Fibroblast of the aortic adventitia (primary cell): ENCODE measurements around the gene CHIC2. TPM values are rescaled to one million over a fixed set of nuclear protein-coding genes. Genes with fewer than 3 reads are reported as not detected.
"Not testable (repeated sequence)": the region's sequence is repeated elsewhere in the genome, so short reads cannot be mapped to it uniquely, and the experiment has no call there.

ENCODE experiments used
- DNase-seq: peaks from one replicate; pipeline ENCODE4 v3.0.0-alpha.2; 2010; ENCODE audit warnings: low read depth
- H3K4me3 ChIP-seq: 2 replicates; pipeline ENCODE4 v1.5.1; 2011; ENCODE audit warnings: low read depth, mild to moderate bottlenecking, control low read depth, low read length, moderate library complexity
- total RNA-seq: library from RNA; depleted of rRNA; stranded (reverse); fragments of >200 nt; gene quantifications from 2 replicates; pipeline ENCODE4 v1.2.3, GENCODE V29; 2012; ENCODE audit warnings: low replicate concordance
- TF ChIP-seq, protein P1 (sequence below): IDR thresholded peaks from 2 replicates; pipeline ENCODE4 v1.5.1; 2011; ENCODE audit warnings: mild to moderate bottlenecking, low read length, control low read depth, inconsistent platforms; ENCODE audit not compliant: insufficient read depth

Gene CHIC2
- total RNA-seq, 1 donor: 88.4 TPM

DNA sequence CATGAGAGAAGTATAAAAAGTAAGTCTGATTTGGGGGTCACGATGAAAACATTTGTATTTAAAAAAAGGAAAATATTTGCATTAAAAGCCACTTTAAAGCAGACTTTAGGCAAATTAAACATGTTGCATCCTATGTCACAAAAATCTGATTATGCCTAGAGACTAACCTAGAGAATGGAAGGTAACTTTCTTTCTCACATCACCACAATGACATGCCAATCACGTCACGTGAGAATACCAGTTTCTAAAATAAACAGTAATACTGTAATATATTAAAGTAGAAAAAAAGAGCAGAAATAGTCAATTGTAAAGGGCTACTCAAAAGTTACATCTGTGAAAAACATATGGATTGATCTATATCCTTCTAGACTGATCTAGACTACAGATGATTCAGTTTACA lies 3.3 kb downstream of the CHIC2 start:
- DNase-seq: no peak
- TF ChIP-seq, protein P1, sequence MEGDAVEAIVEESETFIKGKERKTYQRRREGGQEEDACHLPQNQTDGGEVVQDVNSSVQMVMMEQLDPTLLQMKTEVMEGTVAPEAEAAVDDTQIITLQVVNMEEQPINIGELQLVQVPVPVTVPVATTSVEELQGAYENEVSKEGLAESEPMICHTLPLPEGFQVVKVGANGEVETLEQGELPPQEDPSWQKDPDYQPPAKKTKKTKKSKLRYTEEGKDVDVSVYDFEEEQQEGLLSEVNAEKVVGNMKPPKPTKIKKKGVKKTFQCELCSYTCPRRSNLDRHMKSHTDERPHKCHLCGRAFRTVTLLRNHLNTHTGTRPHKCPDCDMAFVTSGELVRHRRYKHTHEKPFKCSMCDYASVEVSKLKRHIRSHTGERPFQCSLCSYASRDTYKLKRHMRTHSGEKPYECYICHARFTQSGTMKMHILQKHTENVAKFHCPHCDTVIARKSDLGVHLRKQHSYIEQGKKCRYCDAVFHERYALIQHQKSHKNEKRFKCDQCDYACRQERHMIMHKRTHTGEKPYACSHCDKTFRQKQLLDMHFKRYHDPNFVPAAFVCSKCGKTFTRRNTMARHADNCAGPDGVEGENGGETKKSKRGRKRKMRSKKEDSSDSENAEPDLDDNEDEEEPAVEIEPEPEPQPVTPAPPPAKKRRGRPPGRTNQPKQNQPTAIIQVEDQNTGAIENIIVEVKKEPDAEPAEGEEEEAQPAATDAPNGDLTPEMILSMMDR: no peak
- peak overlapping the region; percentile 92 for H3K4me3 ChIP-seq

- peak overlapping the region; percentile 92 for H3K4me3 ChIP-seq
- no peak for DNase-seq
- TF ChIP-seq, protein P1: no peak
Observed at GRCh38 chr4:54060116-54060515, 4.3 kb downstream of the CHIC2 start.

DNA sequence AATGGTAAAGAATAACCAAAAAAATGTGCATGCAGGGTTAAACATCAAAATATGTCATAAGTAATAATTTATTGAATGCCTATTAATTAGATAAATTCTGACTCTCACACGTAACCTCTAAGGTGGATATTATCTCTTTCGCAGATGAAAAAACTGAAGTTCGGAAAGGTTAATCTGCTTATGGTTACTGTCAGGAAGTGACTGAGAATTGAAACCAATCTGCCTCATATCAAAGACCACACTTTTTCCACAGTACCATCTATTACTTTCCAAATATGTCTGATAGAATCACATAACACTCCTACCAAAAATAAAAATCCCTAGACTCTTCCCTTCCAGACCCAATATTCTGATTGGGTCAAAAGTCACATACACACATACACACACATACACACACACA lies 6.2 kb downstream of the CHIC2 start:
- H3K4me3 ChIP-seq: no peak overlapping the region
- TF ChIP-seq, protein P1: no peak
- DNase-seq: no peak

DNA sequence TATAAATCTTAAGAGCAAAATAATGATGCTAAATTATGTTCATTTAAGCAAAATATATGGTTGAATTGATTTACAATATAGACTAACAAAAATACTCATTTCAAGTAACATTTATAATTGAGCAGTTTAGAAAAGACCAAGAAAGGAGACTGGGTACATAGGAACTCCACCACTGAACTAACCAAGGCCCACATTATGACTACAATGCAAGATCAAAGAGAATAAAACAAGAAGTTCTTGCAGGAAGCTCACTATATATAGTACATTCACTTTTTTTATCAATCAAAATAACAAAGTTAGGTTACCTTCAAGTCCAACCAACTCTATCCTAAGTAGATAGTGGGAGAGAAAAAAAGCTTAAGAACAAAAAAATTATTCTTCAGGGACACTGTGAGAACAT lies 8.0 kb downstream of the CHIC2 start:
- H3K4me3 ChIP-seq: no peak overlapping the region
- DNase-seq: no peak
- TF ChIP-seq, protein P1: no peak

GRCh38 chr4:54055494-54055893 lies 8.9 kb downstream of the CHIC2 start:
- TF ChIP-seq, protein P1: no peak
- no peak for DNase-seq
- H3K4me3 ChIP-seq: no peak overlapping the region

GRCh38 chr4:54054501-54054900 lies 9.9 kb downstream of the CHIC2 start:
- no peak for DNase-seq
- TF ChIP-seq, protein P1: no peak
- no peak overlapping the region for H3K4me3 ChIP-seq

GRCh38 chr4:54053322-54053721 lies 11.1 kb downstream of the CHIC2 start:
- not testable (repeated sequence) for H3K4me3 ChIP-seq, DNase-seq
